Thyroid gland (tissue), 4 donors: ENCODE results near the gene LRRC8A. TPM values are rescaled to one million over a fixed set of nuclear protein-coding genes. Genes with fewer than 3 reads are reported as not detected.
"Not testable (repeated sequence)": the region's sequence is repeated elsewhere in the genome, so short reads cannot be mapped to it uniquely, and the experiment has no call there.

Experiments used
- DNase-seq, 2 donors: peaks; one replicate each; pipeline ENCODE4 v3.0.0-alpha.2; 2019
- H3K27ac ChIP-seq, 3 donors: fragments of 200-600 bp; sonication (generic); 1 replicate in 2 of 3; 2 replicates in 1 of 3; pipeline ENCODE4 v1.5.1; 2016 to 2019; ENCODE audit warnings: mild to moderate bottlenecking in 1 of 3, moderate library complexity in 1 of 3
- H3K27me3 ChIP-seq: fragments of 200-600 bp; sonication (generic); one replicate; pipeline ENCODE4 v1.5.1; 2019
- H3K36me3 ChIP-seq, 2 donors: fragments of 200-600 bp; sonication (generic); one replicate each; pipeline ENCODE4 v1.5.1; 2016 to 2019
- H3K4me1 ChIP-seq, 2 donors: fragments of 200-600 bp; sonication (generic); one replicate each; pipeline ENCODE4 v1.5.1; 2017 to 2019
- H3K4me3 ChIP-seq, 3 donors: fragments of 200-600 bp; sonication (generic); replicated peaks in 1 of 3; 1 replicate in 2 of 3; 2 replicates in 1 of 3; pipeline ENCODE4 v1.5.1; 2016; ENCODE audit warnings: mild to moderate bottlenecking in 1 of 3
- H3K9me3 ChIP-seq: fragments of 200-600 bp; sonication (generic); one replicate; pipeline ENCODE4 v1.5.1; 2017
- CTCF ChIP-seq, 6 experiments: fragments of 200-600 bp in 3 of 6; fragments of 450-650 bp in 3 of 6; sonication (generic) in 3 of 6; IDR thresholded peaks; one replicate each; pipeline ENCODE4 v1.5.1; 2016 to 2019; ENCODE audit warnings: antibody characterized with exemption in 6 of 6, mild to moderate bottlenecking in 2 of 6, inconsistent platforms in 1 of 6, moderate library complexity in 1 of 6
- POLR2A ChIP-seq, 2 donors: fragments of 450-650 bp; IDR thresholded peaks; one replicate each; pipeline ENCODE4 v1.6.1; 2017; ENCODE audit warnings: antibody characterized with exemption in 2 of 2, mild to moderate bottlenecking in 2 of 2, moderate library complexity in 1 of 2
- WGBS, 2 donors: methylation state at CpG; one replicate each; pipeline ENCODE4 v1.1.5; 2017; 5-methylcytosine and 5-hydroxymethylcytosine counted together
- intact Hi-C: fragments of 100-400 bp; cut with DNase I; formaldehyde crosslinking; loops from one replicate; pipeline ENCODE4 v1.15.1; 2023
- total RNA-seq, 4 donors: library from RNA; depleted of rRNA; stranded (reverse); fragments of >200 nt; gene quantifications; one replicate each; pipeline ENCODE4 v1.2.3, GENCODE V29; 2016

Gene LRRC8A
- total RNA-seq, 4 donors from 2014 or later, result 56.3 to 65.6 (median 61.5) TPM

- TF ChIP-seq CTCF (IDR thresholded peaks at IDR 0.05) (no peak), POLR2A (IDR thresholded peaks at IDR 0.05) (no peak)
- Histone ChIP-seq H3K9me3 (no peaks in the 10 kb centered on the region), H3K4me1 (peaks cover 0 to 7% of the 10 kb centered on the region in 2 donors), H3K36me3 (no peaks in the 10 kb centered on the region), H3K27ac (no peak overlapping the region), H3K4me3 (no peak overlapping the region), H3K27me3 (no peaks in the 10 kb centered on the region)
- DNase-seq, result no peak
- WGBS, 2 donors, result 100% methylated on average over 1 of the region's 1 CpG
- intact Hi-C loops, result no loop called here
These were observed 41.4 kb upstream of the LRRC8A start for GRCh38 chr9:128840524-128840923.

- intact Hi-C loops, result no loop called here
- no peaks in the 10 kb centered on the region for H3K9me3 ChIP-seq
- no peak for DNase-seq
- peaks cover 0 to 12% of the 10 kb centered on the region in 2 donors for H3K4me1 ChIP-seq
- H3K27me3 ChIP-seq, result no peaks in the 10 kb centered on the region
- no peak overlapping the region for H3K27ac ChIP-seq
- no peak for TF ChIP-seq POLR2A (IDR thresholded peaks at IDR 0.05)
- no peak for TF ChIP-seq CTCF (IDR thresholded peaks at IDR 0.05)
- 92 to 93% methylated on average over 12 of the region's 12 CpGs for WGBS, 2 donors
- H3K36me3 ChIP-seq, result no peaks in the 10 kb centered on the region
- H3K4me3 ChIP-seq, result no peak overlapping the region
These were observed 40.0 kb upstream of the LRRC8A start for GRCh38 chr9:128841694-128842492.

GRCh38 chr9:128843171-128843570 is 38.8 kb upstream of the LRRC8A start:
- H3K27ac ChIP-seq, H3K9me3 ChIP-seq, H3K27me3 ChIP-seq, H3K4me3 ChIP-seq, H3K36me3 ChIP-seq, DNase-seq, intact Hi-C loops: not testable (repeated sequence)
- WGBS, 2 donors, result 96 to 97% methylated on average over 7 of the region's 7 CpGs
- H3K4me1 ChIP-seq, result peaks cover 0 to 12% of the 10 kb centered on the region in 2 donors

GRCh38 chr9:128845186-128845931 is 36.6 kb upstream of the LRRC8A start:
- H3K27ac ChIP-seq, result peak overlapping the region; percentile 24 to 36 (median 29)
- DNase-seq, result peak; percentile 53 to 54
- intact Hi-C loops, result no loop called here
- no peaks in the 10 kb centered on the region for H3K9me3 ChIP-seq
- H3K36me3 ChIP-seq, result no peaks in the 10 kb centered on the region
- H3K27me3 ChIP-seq, result no peaks in the 10 kb centered on the region
- no peak for TF ChIP-seq CTCF (IDR thresholded peaks at IDR 0.05)
- no peak for TF ChIP-seq POLR2A (IDR thresholded peaks at IDR 0.05)
- 54 to 63% methylated on average over 12 of the region's 13 CpGs for WGBS, 2 donors
- no peak overlapping the region for H3K4me3 ChIP-seq
- peaks cover 0 to 12% of the 10 kb centered on the region in 2 donors for H3K4me1 ChIP-seq

GRCh38 chr9:128846680-128847030 is 35.3 kb upstream of the LRRC8A start:
- 93 to 95% methylated on average over 3 of the region's 3 CpGs for WGBS, 2 donors
- TF ChIP-seq POLR2A (IDR thresholded peaks at IDR 0.05) (no peak), CTCF (IDR thresholded peaks at IDR 0.05) (no peak)
- Histone ChIP-seq H3K27ac (no peak overlapping the region), H3K27me3 (no peaks in the 10 kb centered on the region), H3K4me1 (peaks cover 0 to 12% of the 10 kb centered on the region in 2 donors), H3K9me3 (no peaks in the 10 kb centered on the region), H3K36me3 (no peaks in the 10 kb centered on the region), H3K4me3 (no peak overlapping the region)
- intact Hi-C loops, result no loop called here
- no peak for DNase-seq
